Fibroblast of mammary gland (primary cell): ENCODE results near the gene GPR83.
"Not testable (repeated sequence)": the region's sequence is repeated elsewhere in the genome, so short reads cannot be mapped to it uniquely, and the experiment has no call there.

Experiments
- DNase-seq: peaks from one replicate; pipeline ENCODE4 v3.0.0-alpha.2; 2010; ENCODE audit warnings: low read depth
- H3K4me3 ChIP-seq: 2 replicates; pipeline ENCODE4 v1.5.1; 2011; ENCODE audit warnings: low read depth, mild to moderate bottlenecking, low read length, moderate library complexity; ENCODE audit not compliant: control insufficient read depth
- TF ChIP-seq, protein P1 (sequence below): conservative IDR thresholded peaks from 2 replicates; pipeline ENCODE4 v1.5.1; 2011; ENCODE audit warnings: low read depth, low read length, inconsistent platforms; ENCODE audit not compliant: control insufficient read depth, insufficient read depth

The GPR83 gene

DNA sequence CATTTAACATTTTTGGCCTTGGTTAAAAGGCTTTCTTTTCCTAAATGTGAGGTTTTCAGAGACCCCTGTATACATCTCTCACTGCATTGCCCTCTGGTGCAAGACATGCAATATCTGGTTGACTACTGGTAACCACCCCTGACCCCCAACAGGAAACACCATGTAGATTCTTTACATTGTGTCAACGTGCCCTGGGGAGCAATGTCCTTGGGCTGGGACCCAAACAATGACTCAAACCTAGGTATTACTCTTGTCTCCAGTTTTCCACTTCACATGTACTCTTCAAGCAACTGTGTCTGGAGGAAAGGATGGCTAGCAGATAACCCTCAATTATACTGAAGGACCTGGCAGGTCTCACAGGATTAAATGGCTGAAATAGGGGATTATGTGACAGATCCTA is 1.1 kb upstream of the GPR83 start:
- TF ChIP-seq, protein P1, sequence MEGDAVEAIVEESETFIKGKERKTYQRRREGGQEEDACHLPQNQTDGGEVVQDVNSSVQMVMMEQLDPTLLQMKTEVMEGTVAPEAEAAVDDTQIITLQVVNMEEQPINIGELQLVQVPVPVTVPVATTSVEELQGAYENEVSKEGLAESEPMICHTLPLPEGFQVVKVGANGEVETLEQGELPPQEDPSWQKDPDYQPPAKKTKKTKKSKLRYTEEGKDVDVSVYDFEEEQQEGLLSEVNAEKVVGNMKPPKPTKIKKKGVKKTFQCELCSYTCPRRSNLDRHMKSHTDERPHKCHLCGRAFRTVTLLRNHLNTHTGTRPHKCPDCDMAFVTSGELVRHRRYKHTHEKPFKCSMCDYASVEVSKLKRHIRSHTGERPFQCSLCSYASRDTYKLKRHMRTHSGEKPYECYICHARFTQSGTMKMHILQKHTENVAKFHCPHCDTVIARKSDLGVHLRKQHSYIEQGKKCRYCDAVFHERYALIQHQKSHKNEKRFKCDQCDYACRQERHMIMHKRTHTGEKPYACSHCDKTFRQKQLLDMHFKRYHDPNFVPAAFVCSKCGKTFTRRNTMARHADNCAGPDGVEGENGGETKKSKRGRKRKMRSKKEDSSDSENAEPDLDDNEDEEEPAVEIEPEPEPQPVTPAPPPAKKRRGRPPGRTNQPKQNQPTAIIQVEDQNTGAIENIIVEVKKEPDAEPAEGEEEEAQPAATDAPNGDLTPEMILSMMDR = no peak
- DNase-seq = no peak
- no peak overlapping the region for H3K4me3 ChIP-seq

DNA sequence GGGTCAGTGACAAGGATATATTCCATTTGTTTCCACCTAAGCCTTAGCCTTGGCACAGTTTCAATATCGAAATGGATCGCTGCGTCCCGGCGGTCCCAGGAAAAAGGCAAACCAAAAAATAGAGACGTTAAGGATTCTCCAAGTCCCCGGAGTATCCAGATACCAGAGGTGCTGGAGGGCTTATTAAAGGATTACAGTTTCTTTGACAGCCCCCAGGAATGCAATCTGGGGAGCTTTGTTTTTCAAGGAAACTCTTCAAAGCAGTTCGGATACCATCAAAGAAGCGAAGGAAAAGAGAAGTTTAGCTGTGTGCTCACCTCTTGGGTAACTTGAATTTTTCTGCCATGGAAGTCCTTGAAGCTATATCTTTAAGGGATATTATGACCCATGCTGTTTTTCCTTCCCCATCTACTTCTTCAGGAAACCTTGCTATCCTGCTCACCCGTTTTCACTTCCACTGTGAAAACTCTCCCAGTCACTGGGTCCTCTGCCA is 600 bp upstream of the GPR83 start:
- peak overlapping the region; percentile 16 for H3K4me3 ChIP-seq
- no peak for DNase-seq
- TF ChIP-seq, protein P1 = no peak

GRCh38 chr11:94400457-94400838 is 771 bp downstream of the GPR83 start:
- TF ChIP-seq, protein P1 = no peak
- no peak overlapping the region for H3K4me3 ChIP-seq

GRCh38 chr11:94400050-94400449 is 1.2 kb downstream of the GPR83 start:
- TF ChIP-seq, protein P1 = no peak
- no peak for DNase-seq
- no peak overlapping the region for H3K4me3 ChIP-seq

More at GRCh38 chr11:94400457-94400838, 771 bp downstream of the GPR83 start:
- no peak for DNase-seq

GRCh38 chr11:94398101-94398500 is 3.1 kb downstream of the GPR83 start:
- TF ChIP-seq, protein P1 = no peak
- no peak for DNase-seq
- H3K4me3 ChIP-seq = no peak overlapping the region

- H3K4me3 ChIP-seq = no peak overlapping the region
- TF ChIP-seq, protein P1 = no peak
- no peak for DNase-seq
Observed at GRCh38 chr11:94396282-94396681, 4.9 kb downstream of the GPR83 start.

- not testable (repeated sequence) for H3K4me3 ChIP-seq, DNase-seq
Observed at GRCh38 chr11:94391937-94392336, 9.3 kb downstream of the GPR83 start.
